IMR-90 (cell line): Measurements from ENCODE around the gene ACSS2. TPM values are rescaled to one million over a fixed set of nuclear protein-coding genes. Genes with fewer than 3 reads are reported as not detected.

Experiments used
- ATAC-seq: fragments of 200-7000 bp; cut with Tn5 transposase; 2 replicates; pipeline ENCODE4 v1.9.1; 2020; ENCODE audit warnings: low read depth, mild to moderate bottlenecking, moderate library complexity
- BruUV-seq: library from RNA; stranded (reverse); fragments of 400-500 nt; replicated peaks from 2 replicates; lab custom pipeline; 2021; lab: Mats Ljungman, UMichigan
- CTCF ChIA-PET: fragments of 300-600 bp; formaldehyde crosslinking; extraction: SDS; loops from one replicate; lab custom pipeline; 2021; ENCODE audit warnings: antibody characterized with exemption; lab: Yijun Ruan, JAX
- POLR2A ChIA-PET: fragments of 300-600 bp; sonication (Branson Sonifier 250); formaldehyde crosslinking; loops from one replicate; lab custom pipeline; 2022; ENCODE audit warnings: antibody characterized with exemption; ENCODE audit not compliant: unreplicated experiment; lab: Charles Lee
- DNase-seq: peaks from one replicate; pipeline ENCODE4 v3.0.0; 2013
- H2AFZ ChIP-seq: replicated peaks from 2 replicates; pipeline ENCODE3; 2013; ENCODE audit warnings: low read length, mild to moderate bottlenecking; ENCODE audit not compliant: poor library complexity
- H2AK5ac ChIP-seq: 2 replicates; pipeline ENCODE4 v1.6.1; 2013; ENCODE audit warnings: low read depth, low read length, inconsistent platforms
- H2AK9ac ChIP-seq: replicated peaks from 2 replicates; pipeline ENCODE3; 2013; ENCODE audit warnings: mild to moderate bottlenecking, low read depth, low read length, moderate library complexity; ENCODE audit not compliant: poor library complexity
- H2BK120ac ChIP-seq: 2 replicates; pipeline ENCODE4 v1.6.1; 2013; ENCODE audit warnings: low read depth, low read length, inconsistent platforms
- H2BK15ac ChIP-seq: 3 replicates; pipeline ENCODE4 v1.6.1; 2013; ENCODE audit warnings: low read depth, low read length, inconsistent platforms
- H2BK20ac ChIP-seq: 2 replicates; pipeline ENCODE4 v1.6.1; 2013; ENCODE audit warnings: low read depth, mild to moderate bottlenecking, inconsistent platforms, low read length, moderate library complexity
- H2BK5ac ChIP-seq: 2 replicates; pipeline ENCODE4 v1.6.1; 2013; ENCODE audit warnings: mild to moderate bottlenecking, low read depth, low read length, inconsistent platforms; ENCODE audit not compliant: poor library complexity, severe bottlenecking
- H3K14ac ChIP-seq: replicated peaks from 2 replicates; pipeline ENCODE4 v1.6.1; 2013; ENCODE audit warnings: low read depth, low read length, inconsistent platforms
- H3K18ac ChIP-seq: 2 replicates; pipeline ENCODE4 v1.6.1; 2013; ENCODE audit warnings: low read depth, low read length, control low read depth
- H3K23ac ChIP-seq: 2 replicates; pipeline ENCODE4 v1.6.1; 2013; ENCODE audit warnings: low read depth, low read length, inconsistent platforms
- H3K27ac ChIP-seq: 2 replicates; pipeline ENCODE4 v1.5.1; 2013; ENCODE audit warnings: mild to moderate bottlenecking, control low read depth, low read length; ENCODE audit not compliant: insufficient read depth
- H3K27me3 ChIP-seq: 2 replicates; pipeline ENCODE4 v1.6.1; 2013; ENCODE audit warnings: low read length; ENCODE audit not compliant: control insufficient read depth, insufficient read depth
- H3K36me3 ChIP-seq: 2 replicates; pipeline ENCODE4 v1.6.1; 2013; ENCODE audit warnings: low read length, mixed read lengths; ENCODE audit not compliant: control insufficient read depth, insufficient read depth
- H3K4ac ChIP-seq: 2 replicates; pipeline ENCODE4 v1.6.1; 2013; ENCODE audit warnings: low read depth, low read length, inconsistent platforms
- H3K4me1 ChIP-seq: 2 replicates; pipeline ENCODE4 v1.6.1; 2013; ENCODE audit warnings: low read length, mixed read lengths; ENCODE audit not compliant: control insufficient read depth, insufficient read depth
- H3K4me2 ChIP-seq: 2 replicates; pipeline ENCODE4 v1.6.1; 2013; ENCODE audit warnings: low read depth, mild to moderate bottlenecking, control low read depth, low read length, moderate library complexity
- H3K4me3 ChIP-seq: 2 replicates; pipeline ENCODE4 v1.5.1; 2013; ENCODE audit warnings: low read depth, mild to moderate bottlenecking, control low read depth, low read length, moderate library complexity; ENCODE audit not compliant: insufficient read depth
- H3K56ac ChIP-seq: 2 replicates; pipeline ENCODE4 v1.6.1; 2013; ENCODE audit warnings: low read length, inconsistent platforms; ENCODE audit not compliant: insufficient read depth; ENCODE audit errors: extremely low read depth
- H3K79me1 ChIP-seq, 2 experiments: 2 replicates each; pipeline ENCODE4 v1.6.1; 2013; ENCODE audit warnings: low read length in 2 of 2, inconsistent platforms in 1 of 2, low read depth in 1 of 2
- H3K9ac ChIP-seq: 2 replicates; pipeline ENCODE4 v1.6.1; 2013; ENCODE audit warnings: low read depth, low read length, control low read depth
- H3K9me1 ChIP-seq: 2 replicates; pipeline ENCODE4 v1.6.1; 2013; ENCODE audit warnings: low read length, inconsistent platforms; ENCODE audit not compliant: insufficient read depth
- H3K9me3 ChIP-seq: 2 replicates; pipeline ENCODE4 v1.6.1; 2013; ENCODE audit warnings: low read length; ENCODE audit not compliant: control insufficient read depth, insufficient read depth
- H4K20me1 ChIP-seq: 2 replicates; pipeline ENCODE4 v1.6.1; 2013; ENCODE audit warnings: low read length, inconsistent platforms; ENCODE audit not compliant: insufficient read depth
- H4K5ac ChIP-seq: 2 replicates; pipeline ENCODE4 v1.6.1; 2013; ENCODE audit warnings: mild to moderate bottlenecking, low read depth, low read length, control low read depth
- H4K8ac ChIP-seq, 2 experiments: 2 replicates each; pipeline ENCODE4 v1.6.1; 2013; ENCODE audit warnings: low read depth in 2 of 2, low read length in 2 of 2, control low read depth in 1 of 2, inconsistent platforms in 1 of 2
- H4K91ac ChIP-seq: 2 replicates; pipeline ENCODE4 v1.6.1; 2013; ENCODE audit warnings: low read depth, low read length, inconsistent platforms; ENCODE audit not compliant: insufficient read depth
- BHLHE40 ChIP-seq: fragments of 150-350 bp; IDR thresholded peaks from 2 replicates; pipeline ENCODE4 v1.6.1; 2016; ENCODE audit warnings: mild to moderate bottlenecking, low read depth, low read length
- CEBPB ChIP-seq: IDR thresholded peaks from 2 replicates; pipeline ENCODE4 v1.6.1; 2012; ENCODE audit warnings: low read depth, low read length, improper control_type of control experiment
- CHD1 ChIP-seq: IDR thresholded peaks from 2 replicates; pipeline ENCODE4 v1.6.1; 2012; ENCODE audit warnings: low read depth, low read length, improper control_type of control experiment
- CTCF ChIP-seq: conservative IDR thresholded peaks from 2 replicates; pipeline ENCODE4 v1.5.1; 2012; ENCODE audit warnings: mild to moderate bottlenecking, low read depth, low read length, improper control_type of control experiment
- ELK1 ChIP-seq: fragments of 150-350 bp; IDR thresholded peaks from 2 replicates; pipeline ENCODE4 v1.6.1; 2016; ENCODE audit warnings: low read depth, mild to moderate bottlenecking, low read length, moderate library complexity, borderline replicate concordance
- FOS ChIP-seq: fragments of 150-350 bp; IDR thresholded peaks from 2 replicates; pipeline ENCODE4 v1.6.1; 2016; ENCODE audit warnings: low read depth, low read length
- MAFK ChIP-seq: IDR thresholded peaks from 2 replicates; pipeline ENCODE4 v1.6.1; 2012; ENCODE audit warnings: low read depth, low read length, improper control_type of control experiment
- MAZ ChIP-seq: IDR thresholded peaks from 2 replicates; pipeline ENCODE4 v1.6.1; 2012; ENCODE audit warnings: low read depth, mild to moderate bottlenecking, low read length, improper control_type of control experiment, moderate library complexity, borderline replicate concordance
- MXI1 ChIP-seq: IDR thresholded peaks from 2 replicates; pipeline ENCODE4 v1.6.1; 2012; ENCODE audit warnings: low read depth, mild to moderate bottlenecking, low read length, moderate library complexity, borderline replicate concordance
- NFE2L2 ChIP-seq: fragments of 150-350 bp; IDR thresholded peaks from 2 replicates; pipeline ENCODE4 v1.6.1; 2016; ENCODE audit warnings: low read depth, mild to moderate bottlenecking, low read length
- POLR2A ChIP-seq: IDR thresholded peaks from 2 replicates; pipeline ENCODE4 v1.6.1; 2012; ENCODE audit warnings: mild to moderate bottlenecking, low read depth, low read length
- RAD21 ChIP-seq: IDR thresholded peaks from 2 replicates; pipeline ENCODE4 v1.6.1; 2012; ENCODE audit warnings: low read length, improper control_type of control experiment
- RCOR1 ChIP-seq: IDR thresholded peaks from 2 replicates; pipeline ENCODE4 v1.6.1; 2012; ENCODE audit warnings: mild to moderate bottlenecking, low read length, improper control_type of control experiment; ENCODE audit not compliant: insufficient replicate concordance
- RFX5 ChIP-seq: IDR thresholded peaks from 2 replicates; pipeline ENCODE4 v1.8.0; 2012; ENCODE audit warnings: low read depth, mild to moderate bottlenecking, low read length, moderate library complexity
- SMC3 ChIP-seq: fragments of 150-350 bp; IDR thresholded peaks from 2 replicates; pipeline ENCODE4 v1.6.1; 2016; ENCODE audit warnings: low read depth, mild to moderate bottlenecking, antibody characterized with exemption, low read length, moderate library complexity
- USF2 ChIP-seq: fragments of 150-350 bp; IDR thresholded peaks from 2 replicates; pipeline ENCODE4 v1.6.1; 2017; ENCODE audit warnings: mild to moderate bottlenecking, antibody characterized with exemption, low read length, low read depth
- WGBS, 2 experiments: methylation state at CpG; one replicate each; pipeline versions ENCODE4 v1.1.5 to v1.1.7; 2013; ENCODE audit warnings: missing lambda C conversion rate in 2 of 2; ENCODE audit not compliant: insufficient read length in 1 of 2; ENCODE audit errors: extremely low coverage in 2 of 2; 5-methylcytosine and 5-hydroxymethylcytosine counted together
- dilution Hi-C: fragments of 300-500 bp; cut with HindIII; formaldehyde crosslinking; loops from one replicate; pipeline ENCODE4 v1.14.3; 2018; ENCODE audit warnings: low sequenced_read_pairs; ENCODE audit not compliant: unreplicated experiment
- in situ Hi-C: fragments of 300-500 bp; cut with MboI; formaldehyde crosslinking; loops from 3 replicates; pipeline ENCODE4 v1.14.3; 2019; ENCODE audit warnings: low sequenced_read_pairs, inconsistent platforms, mixed read lengths
- intact Hi-C: fragments of 100-400 bp; cut with micrococcal nuclease; formaldehyde crosslinking; loops from 2 replicates; pipeline ENCODE4 v1.10.0; 2022
- polyA plus RNA-seq, 3 experiments: library from polyadenylated mRNA; depleted of rRNA; stranded (reverse); fragments of >200 nt; gene quantifications; 2 replicates each; pipeline ENCODE4 v1.2.3, GENCODE V29; 2012; ENCODE audit warnings: low replicate concordance in 1 of 3
- total RNA-seq: library from RNA; depleted of rRNA; stranded (reverse); fragments of >200 nt; gene quantifications from 2 replicates; pipeline ENCODE4 v1.2.3, GENCODE V29; 2012

ACSS2 gene
- total and polyA plus RNA-seq, 2 of the 4 experiments (the other 2 are of a cell fraction), result 26.9 to 46.4 TPM

DNA sequence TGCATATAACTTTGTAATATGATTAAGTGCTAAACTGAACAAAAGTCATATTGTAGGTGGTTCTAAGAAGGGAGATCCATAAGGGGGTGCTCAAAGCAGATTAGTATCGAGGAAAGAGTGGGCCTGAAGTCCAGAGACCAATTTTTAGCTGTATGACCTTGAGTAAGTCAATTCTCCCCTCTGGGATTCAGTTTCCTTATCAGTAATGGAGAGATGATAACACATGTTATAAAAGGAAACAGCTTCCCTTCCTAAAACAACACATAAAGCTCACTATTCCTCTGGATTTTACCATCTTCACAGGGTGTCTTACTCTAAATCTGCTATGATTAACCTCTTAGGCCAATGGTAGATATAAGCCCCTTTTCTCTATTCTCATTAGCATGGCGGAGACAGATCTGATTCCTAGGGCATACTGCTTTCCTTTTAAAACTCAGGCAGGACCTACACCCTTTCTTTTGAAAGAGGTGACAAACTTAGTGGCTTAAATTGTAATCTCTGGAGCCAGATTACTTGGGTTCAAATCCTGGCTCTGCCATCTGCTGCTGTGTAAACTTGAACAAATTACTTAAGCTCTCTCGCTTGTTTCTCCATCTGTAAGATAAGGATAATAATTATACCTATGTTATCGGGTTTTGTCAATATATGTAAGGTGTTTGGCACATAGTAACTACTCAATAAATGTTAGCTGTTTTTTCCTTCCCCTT, 39.5 kb downstream of the ACSS2 start:
- DNase-seq (no peak), ATAC-seq (no peak)
- no peak overlapping the region for H3K14ac ChIP-seq
- H3K27me3 ChIP-seq, result no peaks in the 10 kb centered on the region
- CTCF ChIA-PET, result interaction anchor here (0.7 kb wide), 1 partner anchor 12 kb away, joined by 3 read pairs; no protein-coding TSS in a partner anchor
- intact Hi-C loops, result no loop called here
- no peak overlapping the region for H4K91ac ChIP-seq
- WGBS, 2 experiments, result no CpG with 5 or more reads among the region's 4 CpGs
- no peak for TF ChIP-seq NFE2L2
- no peak for TF ChIP-seq CHD1
- no peak for TF ChIP-seq MXI1
- TF ChIP-seq BHLHE40, result no peak
- TF ChIP-seq RCOR1, result no peak
- TF ChIP-seq CEBPB, result no peak
- no peak for TF ChIP-seq MAFK
- TF ChIP-seq RFX5, result no peak
- no peak for TF ChIP-seq ELK1
- TF ChIP-seq FOS, result no peak
- no peak for TF ChIP-seq RAD21
- no peak for TF ChIP-seq POLR2A
- TF ChIP-seq USF2, result no peak
- TF ChIP-seq CTCF, result no peak
- no peak for TF ChIP-seq MAZ
- TF ChIP-seq SMC3, result no peak
- H3K36me3 ChIP-seq, result peaks cover 20% of the 10 kb centered on the region
- H4K8ac ChIP-seq, result no peak overlapping the region
- no peak overlapping the region for H2AFZ ChIP-seq
- no peak overlapping the region for H3K23ac ChIP-seq
- no peak overlapping the region for H2BK15ac ChIP-seq
- H3K9ac ChIP-seq, result no peak overlapping the region
- H3K4me3 ChIP-seq, result no peak overlapping the region
- H2BK20ac ChIP-seq, result no peak overlapping the region
- H3K18ac ChIP-seq, result no peak overlapping the region
- H3K79me1 ChIP-seq, result peaks cover 6% of the 10 kb centered on the region in 2 experiments; a peak in 2 of 4 replicates
- no peak overlapping the region for H4K5ac ChIP-seq
- H3K4me2 ChIP-seq, result no peak overlapping the region
- H4K20me1 ChIP-seq, result no peaks in the 10 kb centered on the region
- POLR2A ChIA-PET, result no interaction called here
- H3K56ac ChIP-seq, result no peak overlapping the region
- in situ Hi-C loops, result no loop called here
- no peak overlapping the region for H3K4ac ChIP-seq
- H2AK9ac ChIP-seq, result no peak overlapping the region
- no peak overlapping the region for H2AK5ac ChIP-seq
- H3K4me1 ChIP-seq, result no peaks in the 10 kb centered on the region
- BruUV-seq, result no TSS peak
- H2BK120ac ChIP-seq, result no peak overlapping the region
- H3K9me1 ChIP-seq, result peaks cover 11% of the 10 kb centered on the region
- H3K27ac ChIP-seq, result no peak overlapping the region
- no peaks in the 10 kb centered on the region for H3K9me3 ChIP-seq
- dilution Hi-C loops, result no loop called here
- no peak overlapping the region for H2BK5ac ChIP-seq
